ENCODE data around the gene LCE6A.

- TF ChIP-seq POLR2A (IDR thresholded peaks at IDR 0.05; ENCODE audit: low read depth, low read length) (no peak), TAF1 (IDR thresholded peaks at IDR 0.05; ENCODE audit: low read depth, low read length) (no peak)
Measured at GRCh38 chr1:152869808-152870419, 27.3 kb downstream of the LCE6A start.
